Measurements from ENCODE around the gene MDFIC.
A peak's percentile ranks its signal among the peaks of the same experiment; 100 is the strongest.

Gene MDFIC

DNA sequence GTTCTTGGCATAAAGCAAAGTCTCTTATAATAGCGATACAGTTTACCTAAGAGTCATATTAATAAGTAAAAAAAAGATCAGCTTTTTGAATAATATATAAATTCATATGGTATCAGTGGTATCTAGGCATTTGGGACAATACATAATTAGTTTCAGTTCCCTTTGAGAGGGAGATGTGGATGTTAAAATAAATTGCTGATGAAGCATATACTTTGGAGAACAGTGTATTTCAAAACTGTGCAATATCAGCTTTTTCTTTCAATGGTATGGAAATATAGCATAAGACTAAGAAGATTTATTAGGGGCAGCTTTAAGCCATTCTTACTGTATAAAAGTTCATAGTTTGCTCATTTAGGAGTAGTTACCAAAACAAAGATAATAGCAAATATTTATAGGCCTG, 35.5 kb downstream of the MDFIC start:
- peak; percentile 58 for DNase-seq

DNA sequence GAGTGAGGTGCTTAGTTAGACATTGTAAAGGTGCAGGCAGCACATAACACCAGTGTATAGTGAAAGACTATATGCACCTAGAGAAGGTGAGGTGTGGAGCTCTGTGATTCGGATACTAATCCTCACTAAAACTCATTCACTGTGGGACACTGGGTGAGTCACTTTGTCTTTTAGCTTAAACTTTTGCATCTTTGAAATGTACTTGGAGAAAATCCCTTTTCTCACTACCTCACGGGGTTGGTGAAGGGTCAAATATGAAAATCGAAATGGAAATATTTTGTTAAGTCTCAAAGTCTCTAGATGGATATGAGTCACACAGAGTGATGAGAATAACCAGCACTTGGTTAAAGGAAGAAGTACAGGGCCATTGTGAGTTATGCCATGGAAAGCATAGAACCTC, 38.0 kb downstream of the MDFIC start:
- DNase-seq, result no peak

DNA sequence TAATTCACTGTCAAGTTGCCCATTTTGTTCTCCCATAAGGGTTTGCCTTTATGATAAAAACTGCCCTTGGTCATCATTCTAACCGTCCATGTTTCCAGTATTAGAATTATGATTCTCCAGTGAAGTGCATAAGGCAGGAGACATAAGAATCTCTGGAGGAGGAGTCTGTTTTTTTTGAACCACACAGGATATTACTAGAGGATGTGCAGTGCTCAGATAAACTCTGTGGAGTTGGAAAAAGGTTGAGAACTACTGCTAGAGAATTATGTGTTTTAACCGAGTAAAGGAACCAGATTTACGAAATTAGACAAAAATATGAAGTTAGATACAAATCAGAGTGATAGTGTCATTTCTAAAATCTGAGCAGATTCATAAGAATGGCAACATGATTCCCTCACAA, 40.5 kb downstream of the MDFIC start:
- no peak for DNase-seq

DNA sequence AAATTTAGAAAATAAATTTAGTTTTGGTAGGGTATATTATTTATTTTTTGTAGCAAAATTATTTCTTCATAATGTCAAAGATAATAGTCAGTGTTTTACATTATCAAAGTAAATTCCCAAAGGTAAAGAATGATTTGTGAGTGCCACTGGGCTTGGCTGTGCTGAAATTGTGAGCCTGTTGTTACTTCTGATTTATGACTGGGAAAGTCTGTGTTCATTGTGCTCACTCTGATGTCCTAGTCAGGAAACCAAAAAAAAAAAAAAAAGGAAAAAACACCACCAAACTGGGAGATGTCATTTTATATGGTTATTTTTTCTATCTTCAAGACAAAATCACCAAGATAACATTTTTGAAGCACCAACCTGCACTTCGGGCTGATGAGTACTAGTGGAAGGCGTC, 44.3 kb downstream of the MDFIC start:
- no peak for DNase-seq

DNA sequence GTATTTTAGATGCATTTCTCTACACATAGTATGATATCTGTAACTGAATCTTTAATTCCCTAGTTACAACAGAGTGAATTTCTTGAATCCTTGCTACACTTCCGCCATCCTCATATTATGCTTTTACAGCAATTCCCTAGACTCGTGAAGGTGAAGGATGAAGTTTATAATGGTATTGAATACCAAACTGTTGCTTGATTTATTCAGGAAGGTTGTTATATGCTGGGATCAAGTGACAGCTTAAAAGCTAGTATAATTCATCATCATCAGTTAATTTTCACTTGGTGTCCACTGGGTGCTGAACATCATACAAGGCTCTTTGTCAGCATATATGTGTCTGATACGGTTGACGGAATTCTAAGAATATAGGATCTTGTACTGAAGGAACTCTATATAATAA, 47.2 kb downstream of the MDFIC start:
- no peak for DNase-seq

DNA sequence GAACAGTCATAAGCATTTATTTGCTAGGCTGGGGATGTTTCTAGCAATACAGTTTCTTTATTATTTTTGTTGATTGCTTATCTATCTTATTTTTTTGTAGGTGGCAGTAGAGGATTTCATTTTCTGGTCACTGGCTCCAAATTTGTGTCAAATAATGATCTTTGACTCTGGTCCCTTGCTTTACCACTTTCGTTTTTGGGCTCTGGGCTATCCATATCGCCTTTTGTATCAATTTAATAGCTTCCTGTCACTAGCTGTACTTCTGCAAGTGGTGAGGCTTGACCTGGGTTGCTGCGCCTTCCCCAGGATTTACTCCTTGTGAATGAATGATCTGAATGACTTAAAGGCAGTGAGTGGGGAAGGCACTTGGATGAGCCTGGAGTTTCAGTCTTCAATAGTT, 48.4 kb downstream of the MDFIC start:
- DNase-seq, result no peak

DNA sequence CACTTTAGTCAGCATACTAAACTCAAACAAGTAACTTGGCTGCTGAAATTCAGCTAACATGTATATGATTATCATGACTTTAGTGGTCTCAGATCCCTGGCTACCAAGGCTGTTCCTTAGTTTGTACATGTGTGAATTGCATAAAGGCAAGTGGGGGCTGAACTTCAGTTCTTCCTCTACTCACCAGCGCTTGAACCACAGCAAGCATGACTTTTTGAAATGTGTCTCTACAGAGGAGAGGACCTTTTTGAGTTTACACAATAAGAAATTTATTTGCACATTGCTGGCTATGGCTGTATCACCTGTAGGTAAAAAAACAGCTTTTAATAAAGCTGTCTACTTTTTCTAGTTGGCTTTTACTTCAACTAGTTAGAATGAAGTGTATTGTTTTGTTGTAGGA, 48.8 kb downstream of the MDFIC start:
- DNase-seq, result no peak

DNA sequence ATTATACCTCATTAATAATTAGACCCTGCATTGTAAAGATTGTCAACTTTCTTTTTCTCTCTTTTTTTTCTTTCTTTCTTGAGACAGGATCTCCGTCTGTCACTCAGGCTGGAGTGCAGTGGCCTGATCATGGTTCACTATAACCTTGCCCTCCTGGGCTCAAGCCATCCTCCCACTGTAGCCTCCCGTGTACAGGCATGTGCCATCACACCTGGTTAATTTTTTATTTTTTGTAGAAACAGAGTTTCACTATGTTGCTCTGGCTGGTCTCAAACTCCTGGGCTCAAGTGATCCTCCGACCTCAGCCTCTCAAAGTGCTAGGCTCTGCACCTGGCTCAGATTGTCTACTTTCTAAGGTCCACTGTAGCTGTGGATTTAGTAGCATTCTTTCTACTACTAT, 50.7 kb downstream of the MDFIC start:
- no peak for DNase-seq

DNA sequence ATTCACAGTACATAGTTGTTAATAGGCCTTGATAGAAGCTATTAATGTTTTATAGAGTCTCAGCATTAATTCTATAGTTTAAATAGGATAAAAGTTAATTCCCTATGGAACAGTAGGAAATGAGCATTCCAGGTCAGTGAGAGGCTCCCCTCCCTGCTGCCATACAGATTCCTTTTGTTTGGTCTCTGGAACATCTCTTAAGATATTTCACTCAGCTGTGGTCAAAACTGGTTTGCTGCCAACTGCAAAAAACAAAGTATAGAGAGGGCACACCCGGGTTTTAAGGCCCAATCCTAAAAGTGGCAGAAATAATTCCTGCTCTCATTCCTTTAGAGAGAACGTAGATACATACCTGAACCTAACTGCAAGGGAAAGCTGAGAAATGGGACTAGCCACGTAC, 51.3 kb downstream of the MDFIC start:
- DNase-seq, result no peak

DNA sequence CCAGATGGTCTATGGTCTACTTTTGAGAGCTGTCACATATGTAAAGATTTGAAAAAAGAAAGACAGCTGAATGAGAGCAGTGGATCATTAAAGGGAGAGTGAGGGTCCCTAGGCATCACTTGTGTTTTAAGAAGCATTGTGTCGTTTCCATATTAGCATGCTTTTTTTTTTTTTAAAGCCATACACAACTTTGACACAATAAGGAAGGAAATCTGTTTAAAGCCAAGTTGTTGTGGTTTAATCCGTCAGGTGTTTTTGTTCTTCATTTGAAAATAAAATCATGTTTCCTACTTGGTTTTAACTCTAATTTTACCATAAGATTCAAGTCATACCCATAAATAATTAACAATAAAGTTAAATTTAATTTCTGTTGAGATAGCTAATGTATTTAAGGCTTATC, 53.5 kb downstream of the MDFIC start:
- no peak for DNase-seq

DNA sequence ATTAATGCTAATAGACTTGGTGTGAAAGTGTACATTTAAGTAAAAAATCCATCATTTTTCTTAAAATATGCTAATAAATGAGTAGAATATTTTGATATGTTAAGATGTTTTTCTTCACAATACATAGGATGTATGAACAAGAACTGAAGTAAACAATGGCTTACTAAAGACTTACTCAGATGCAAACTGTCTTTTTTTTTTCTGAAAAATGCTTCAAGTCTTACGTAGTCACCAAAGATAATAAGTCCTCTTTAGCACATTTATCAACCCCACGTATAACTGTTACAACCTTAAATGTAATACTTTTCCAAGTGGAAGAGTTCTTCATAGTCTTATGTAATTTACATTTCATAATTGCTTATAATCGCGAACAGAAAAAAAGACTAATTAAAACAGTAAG, 54.8 kb downstream of the MDFIC start:
- no peak for DNase-seq

DNA sequence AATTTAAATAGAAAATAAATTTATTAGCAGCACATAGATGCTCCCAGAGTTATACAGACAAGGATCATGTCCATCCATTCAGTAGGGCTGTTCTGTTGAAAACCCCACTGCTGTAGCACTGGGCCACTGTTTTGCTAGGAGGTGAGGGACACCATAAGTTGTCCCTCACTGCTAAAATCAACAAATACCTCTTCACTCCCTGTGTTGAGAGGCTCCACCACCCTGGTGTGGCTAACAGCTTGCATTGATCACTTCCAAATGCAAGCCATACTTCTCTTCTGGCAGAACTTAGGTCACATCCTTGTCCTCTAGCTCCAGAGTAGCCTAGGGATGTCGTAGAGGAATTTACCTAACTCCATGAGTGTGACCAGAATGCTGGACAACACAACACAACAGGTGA, 55.4 kb downstream of the MDFIC start:
- no peak for DNase-seq

DNA sequence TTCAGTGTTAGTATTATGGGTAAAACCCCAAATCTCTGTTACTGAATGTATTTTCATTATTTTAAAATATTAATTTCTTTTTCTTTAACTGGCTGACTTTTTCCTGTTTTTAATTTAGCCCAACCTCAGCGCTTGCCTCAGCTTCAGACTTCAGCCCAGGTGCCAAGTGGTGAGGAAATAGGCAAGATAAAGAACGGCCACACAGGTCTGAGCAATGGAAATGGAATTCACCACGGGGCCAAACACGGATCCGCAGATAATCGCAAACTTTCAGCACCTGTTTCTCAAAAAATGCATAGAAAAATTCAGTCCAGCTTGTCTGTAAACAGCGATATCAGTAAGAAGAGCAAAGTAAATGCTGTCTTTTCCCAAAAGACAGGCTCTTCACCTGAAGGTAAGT, 57.5 kb downstream of the MDFIC start:
- DNase-seq, result no peak

DNA sequence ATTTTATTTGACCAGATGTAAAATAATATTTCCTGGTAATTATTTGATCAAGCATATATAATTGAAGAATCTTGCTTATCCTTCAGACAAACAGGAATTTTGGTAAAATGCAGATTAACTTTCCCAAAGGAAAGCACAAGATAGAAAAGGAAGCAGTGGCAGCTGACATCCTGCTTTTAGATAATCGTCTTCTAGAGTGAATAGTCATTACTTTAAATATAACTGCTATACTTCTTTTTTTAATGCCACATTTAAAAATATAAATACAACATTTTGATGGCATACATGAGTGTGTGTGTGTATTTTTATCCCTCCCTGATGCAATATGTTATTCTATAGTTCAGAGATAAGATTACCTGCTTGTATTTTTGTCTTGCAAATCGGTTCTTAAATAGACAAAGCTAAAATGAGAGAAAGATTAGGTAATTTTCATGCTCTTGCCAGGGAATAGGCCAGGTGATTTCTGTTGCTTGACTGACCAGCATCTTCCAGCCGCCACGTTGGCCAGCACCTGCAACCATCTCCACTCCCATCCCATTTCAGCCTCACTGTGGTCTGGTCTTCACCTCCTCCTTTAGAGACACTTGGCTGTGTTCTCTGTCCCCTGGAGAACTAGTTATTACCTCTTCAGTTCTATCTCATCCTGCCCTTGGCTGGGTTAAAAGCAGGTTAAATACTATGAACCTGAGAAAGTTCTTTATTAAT, 58.1 kb downstream of the MDFIC start:
- DNase-seq, result no peak

DNA sequence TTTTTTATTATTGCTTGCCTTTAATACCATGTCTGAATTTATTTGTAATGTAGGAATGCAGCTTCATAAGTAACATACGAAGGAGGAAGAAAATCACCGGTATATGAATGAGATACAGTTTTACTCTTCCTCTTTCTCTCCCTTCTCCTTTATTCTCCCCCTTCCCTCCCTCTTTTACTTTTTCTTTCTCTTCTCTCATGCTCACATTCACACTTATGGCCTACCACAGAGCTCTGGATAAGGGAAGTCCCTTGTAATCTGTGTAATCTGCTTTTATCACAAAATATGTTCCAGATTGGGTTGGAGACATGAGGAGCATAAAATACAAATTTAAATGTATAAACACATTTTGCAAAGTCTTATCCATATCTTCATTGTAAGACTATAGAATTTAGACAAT, 59.4 kb downstream of the MDFIC start:
- no peak for DNase-seq

DNA sequence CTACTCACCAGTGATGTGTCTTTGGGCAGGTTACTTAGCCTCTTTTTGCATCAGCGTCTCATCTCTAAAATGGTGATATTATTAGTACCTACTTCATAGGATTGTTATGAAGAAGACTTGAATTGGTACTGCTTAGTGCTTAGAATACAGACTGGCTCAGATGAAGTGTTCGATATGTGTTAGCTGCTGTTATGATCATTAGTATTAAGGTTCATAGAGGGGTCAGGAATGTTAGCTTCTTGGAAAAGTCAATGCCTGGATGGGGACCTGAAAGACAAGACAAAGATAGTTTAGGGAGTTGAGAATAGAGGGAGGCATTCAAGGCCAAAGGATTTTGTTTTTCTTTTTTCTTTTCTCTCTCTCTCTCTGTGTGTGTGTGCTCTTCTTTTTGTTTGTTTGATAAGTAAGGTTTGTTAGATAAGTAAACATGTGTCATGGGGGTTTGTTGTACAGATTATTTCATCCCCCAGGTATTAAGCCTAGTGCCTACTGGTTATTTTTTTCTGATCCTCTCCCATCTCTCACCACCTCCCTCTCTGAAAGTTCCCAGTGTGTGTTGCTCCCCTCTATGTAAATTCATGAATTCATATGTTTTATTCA, 63.3 kb downstream of the MDFIC start:
- no peak for DNase-seq

DNA sequence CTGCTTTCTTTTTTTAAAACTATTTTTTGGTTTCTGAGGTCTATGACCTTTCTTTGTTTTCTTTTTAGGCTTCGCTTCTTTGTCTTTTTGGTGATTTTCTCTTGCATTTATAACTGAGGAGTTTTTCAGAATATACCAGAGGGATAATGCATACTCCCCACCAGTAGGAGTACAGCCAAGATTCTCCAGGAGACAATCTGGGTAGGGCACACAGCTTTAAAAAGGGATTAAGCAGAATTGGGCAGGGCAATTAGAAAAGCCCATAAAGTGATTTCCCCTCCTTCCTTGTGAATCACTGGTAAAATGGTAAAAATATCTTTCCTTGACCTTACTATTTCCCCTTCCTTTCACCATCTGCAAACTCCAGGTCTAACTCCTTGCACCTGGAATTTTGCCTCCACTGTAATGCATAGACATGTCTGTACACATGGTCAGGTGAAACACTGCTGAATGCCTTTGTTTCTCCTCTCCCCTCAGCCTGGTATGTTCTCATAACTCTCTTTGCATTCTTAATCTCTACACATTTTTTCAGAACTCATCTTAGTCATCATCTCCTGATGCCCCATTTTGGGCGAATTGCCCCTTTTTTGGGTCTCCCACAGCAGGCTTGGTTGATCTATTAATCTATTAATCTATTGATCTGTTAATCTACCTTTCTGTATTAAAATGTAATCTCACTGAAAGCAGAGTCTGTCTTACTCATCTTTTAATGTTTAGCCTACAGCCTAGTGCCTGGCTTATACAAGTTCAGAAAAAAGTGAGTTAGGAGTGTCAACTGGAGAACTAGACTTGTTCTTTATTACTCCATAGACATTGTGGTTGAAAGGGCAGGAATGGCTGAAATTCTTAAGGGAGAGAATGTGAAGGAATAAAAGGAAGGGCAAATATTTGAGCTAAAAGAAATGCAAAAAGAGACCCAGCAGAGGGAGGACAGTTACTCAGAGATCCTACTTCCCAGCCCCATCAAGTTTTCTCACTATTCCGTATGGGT, 64.6 kb downstream of the MDFIC start:
- no peak for DNase-seq

DNA sequence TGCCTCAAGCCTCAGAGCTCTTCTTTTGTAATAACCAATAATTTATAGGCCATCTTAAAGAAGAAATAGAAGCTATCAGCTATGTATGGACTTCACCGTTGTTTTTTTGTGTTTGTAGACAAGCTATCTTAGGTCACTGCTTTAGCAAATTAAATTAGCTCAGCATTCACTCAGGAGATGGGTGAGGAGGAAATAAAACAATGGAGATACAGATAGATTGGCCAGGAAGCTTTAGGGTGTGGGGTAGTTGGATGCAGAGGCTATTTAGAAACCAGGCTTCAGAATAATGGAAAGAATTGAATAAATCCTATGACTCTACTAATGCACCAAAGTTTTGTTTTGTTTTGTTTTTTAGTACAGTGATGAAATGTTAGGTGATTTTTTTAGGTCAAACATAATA, 66.1 kb downstream of the MDFIC start:
- no peak for DNase-seq

DNA sequence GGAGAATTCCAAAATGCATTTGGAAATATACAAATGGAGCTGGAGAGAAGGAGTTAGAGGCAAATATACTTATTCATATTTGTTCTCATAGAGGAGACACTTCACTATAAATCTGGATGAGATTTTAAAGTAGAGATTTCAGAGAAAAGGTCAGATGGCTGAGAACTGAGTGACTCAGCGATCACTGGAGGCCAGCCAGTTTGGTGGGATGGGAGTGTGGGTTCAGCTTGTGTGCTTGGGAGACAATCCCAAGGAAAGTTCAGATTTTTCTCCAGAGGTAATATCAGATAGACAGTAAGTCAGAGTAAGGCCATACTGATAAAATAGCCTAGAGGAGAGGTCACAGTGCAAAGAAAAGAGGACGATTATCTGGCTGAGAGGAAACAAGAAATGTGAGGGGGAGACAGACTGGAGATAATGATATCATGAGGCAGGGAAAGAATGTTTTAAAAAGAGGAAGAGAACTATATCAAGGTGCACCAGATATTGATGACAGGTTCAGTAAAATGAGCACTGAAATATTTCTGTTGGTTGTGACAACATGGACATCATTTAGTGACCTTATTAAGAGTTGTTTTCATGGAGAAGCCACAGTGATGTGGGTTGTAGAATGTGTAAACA, 67.0 kb downstream of the MDFIC start:
- DNase-seq, result no peak

DNA sequence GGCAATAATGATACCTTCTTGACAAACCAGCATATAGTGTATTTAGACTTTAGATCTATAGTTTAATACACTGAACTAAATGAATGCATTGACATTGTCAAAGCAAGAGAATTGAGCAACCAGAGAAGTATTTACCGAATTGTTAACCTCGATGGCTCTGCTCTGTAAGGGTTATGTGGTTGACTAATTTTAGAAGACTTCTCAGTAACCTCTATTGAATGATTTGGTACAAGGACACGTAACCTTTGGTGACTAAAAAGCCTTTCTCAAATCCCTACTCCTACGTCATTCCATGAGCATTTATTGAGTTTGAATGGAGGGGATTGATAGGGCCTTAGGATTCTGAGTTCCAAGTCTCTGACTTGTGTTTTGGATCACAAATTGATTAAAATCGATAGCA, 67.6 kb downstream of the MDFIC start:
- no peak for DNase-seq

DNA sequence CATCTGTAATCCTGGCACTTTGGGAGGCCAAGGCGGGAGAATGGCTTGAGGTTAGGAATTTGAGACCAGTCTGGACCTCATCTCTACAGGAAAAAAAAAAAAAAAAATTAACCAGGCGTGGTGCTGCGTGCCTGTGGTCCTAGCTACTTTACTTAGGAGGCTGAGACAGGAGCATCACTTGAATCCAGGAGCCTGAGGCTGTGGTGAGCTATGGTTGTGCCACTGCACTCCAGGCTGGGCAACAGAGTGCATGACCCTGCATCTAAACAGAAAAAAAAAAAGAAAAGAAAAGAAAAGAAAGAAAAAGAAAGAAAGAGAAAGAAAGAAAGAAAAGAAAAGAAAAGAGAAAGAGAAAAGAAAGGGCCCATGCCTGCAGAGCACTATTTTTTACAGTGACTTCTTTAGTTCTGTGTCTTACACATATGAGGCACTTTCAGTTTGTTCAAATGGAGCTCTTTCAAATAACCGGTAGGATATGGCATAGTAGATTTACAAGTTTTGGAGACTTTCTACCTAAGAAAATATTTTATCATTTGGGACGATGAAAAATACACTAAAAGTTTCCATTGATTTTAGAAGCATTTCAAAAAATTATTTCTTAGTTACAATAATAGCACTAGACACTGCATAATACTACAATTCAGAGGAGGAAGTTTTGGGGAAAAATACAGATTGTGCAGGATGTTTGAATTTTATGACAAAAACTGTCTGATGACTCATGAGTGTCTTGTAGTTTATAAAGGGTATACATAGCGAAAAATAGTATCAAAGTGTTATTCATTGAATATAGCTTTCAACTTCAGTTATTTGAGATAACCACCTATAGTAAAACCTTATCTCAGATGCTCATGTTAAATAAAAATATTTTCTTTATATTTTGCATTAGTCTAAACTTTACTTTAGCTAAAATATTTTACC, 75.9 kb downstream of the MDFIC start:
- DNase-seq, result no peak

DNA sequence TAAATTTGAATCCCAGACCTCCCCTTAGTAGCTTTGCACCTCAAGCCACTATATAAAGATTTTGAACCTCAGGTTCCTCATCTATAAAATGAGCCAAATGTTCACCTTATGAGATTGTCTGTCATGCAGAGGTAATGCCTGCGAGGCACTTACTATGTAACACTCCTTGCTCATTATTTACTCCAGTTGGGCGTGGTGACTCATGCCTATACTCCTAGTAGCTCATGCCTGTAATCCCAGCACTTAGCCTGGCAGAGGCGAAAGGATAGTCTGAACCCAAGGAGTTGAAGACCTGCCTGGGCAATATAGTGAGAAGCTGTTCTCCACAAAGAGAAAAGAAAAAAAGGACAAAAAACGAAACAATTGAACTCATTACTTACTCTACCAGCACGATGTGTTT, 82.2 kb downstream of the MDFIC start:
- no peak for DNase-seq

Measured in RPMI8226 (cell line).